ENCODE measurements around the gene TEX22.

TEX22 gene

DNA sequence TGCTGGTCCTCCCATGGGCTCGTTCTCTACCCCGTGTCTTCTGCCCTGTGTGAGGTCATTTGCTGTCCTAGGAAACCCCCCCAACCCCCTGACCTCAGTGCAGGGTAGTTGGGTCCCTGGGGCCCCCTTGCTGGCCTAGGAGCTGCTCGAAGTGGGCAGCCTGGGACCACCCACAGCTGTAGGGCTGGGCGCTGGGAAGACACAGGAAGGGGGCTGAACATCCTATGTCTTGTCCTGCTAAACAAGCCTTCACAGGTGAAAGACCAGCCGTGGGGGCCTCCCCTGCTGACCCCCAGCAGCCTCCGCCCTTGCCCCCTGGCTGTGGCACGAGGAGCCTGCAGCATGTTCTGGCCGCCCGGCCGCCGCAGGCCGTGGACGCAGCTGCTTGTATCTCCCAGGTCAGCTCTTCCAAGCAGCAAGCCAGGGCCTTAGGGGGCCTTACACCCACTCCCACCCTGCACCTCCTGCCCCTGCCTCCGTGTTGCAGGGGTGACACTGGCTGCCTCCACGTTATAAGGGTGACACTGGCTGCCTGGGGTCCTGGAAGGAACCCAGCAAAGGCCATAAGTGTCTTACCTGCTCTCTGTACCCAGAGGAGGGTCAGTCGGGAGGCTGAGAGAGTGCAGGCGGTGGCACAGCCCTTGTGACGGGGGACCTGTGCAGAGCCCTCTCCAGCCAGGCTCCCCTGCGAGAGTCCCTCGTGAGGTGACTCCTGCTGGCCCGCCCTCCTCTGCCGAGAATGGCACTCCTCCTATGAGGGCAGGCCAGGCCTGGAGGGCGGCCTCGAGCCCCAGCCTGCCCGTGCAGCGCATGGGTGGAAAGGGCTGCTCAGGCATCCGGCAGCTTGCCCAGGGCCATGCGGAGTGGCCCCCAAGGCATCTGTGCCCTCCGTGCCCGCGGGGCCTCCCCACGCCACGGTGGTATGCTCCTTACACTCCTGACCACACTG is 11.5 kb upstream of the TEX22 start:
- DNase-seq (ENCODE audit: extremely low read depth, low read depth) = no peak
- TF ChIP-seq, protein P1, sequence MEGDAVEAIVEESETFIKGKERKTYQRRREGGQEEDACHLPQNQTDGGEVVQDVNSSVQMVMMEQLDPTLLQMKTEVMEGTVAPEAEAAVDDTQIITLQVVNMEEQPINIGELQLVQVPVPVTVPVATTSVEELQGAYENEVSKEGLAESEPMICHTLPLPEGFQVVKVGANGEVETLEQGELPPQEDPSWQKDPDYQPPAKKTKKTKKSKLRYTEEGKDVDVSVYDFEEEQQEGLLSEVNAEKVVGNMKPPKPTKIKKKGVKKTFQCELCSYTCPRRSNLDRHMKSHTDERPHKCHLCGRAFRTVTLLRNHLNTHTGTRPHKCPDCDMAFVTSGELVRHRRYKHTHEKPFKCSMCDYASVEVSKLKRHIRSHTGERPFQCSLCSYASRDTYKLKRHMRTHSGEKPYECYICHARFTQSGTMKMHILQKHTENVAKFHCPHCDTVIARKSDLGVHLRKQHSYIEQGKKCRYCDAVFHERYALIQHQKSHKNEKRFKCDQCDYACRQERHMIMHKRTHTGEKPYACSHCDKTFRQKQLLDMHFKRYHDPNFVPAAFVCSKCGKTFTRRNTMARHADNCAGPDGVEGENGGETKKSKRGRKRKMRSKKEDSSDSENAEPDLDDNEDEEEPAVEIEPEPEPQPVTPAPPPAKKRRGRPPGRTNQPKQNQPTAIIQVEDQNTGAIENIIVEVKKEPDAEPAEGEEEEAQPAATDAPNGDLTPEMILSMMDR (IDR thresholded peaks at IDR 0.05; ENCODE audit: low read depth, low read length) = no peak

DNA sequence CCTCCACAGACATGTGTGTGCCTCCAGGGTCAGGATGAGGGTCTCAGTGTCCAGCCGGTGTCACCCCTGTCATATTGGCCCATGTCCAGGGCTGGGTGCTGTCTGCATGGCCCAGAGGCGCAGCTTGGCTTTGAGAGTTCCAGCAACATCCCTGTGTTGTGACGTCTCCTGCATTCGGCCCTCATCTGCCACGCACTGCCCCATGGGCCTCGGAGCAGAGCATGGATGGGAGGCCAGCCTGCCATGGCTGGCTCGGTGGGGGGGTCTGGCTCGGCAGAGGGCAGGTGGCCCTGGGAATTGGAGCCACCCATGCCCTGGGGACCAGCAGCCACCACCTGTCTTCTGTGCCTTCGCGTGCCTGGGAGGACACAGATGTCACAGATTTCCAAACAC is 10.8 kb upstream of the TEX22 start:
- TF ChIP-seq, protein P1 (IDR thresholded peaks at IDR 0.05; ENCODE audit: low read depth, low read length) = no peak
- no peak for DNase-seq (ENCODE audit: extremely low read depth, low read depth)

DNA sequence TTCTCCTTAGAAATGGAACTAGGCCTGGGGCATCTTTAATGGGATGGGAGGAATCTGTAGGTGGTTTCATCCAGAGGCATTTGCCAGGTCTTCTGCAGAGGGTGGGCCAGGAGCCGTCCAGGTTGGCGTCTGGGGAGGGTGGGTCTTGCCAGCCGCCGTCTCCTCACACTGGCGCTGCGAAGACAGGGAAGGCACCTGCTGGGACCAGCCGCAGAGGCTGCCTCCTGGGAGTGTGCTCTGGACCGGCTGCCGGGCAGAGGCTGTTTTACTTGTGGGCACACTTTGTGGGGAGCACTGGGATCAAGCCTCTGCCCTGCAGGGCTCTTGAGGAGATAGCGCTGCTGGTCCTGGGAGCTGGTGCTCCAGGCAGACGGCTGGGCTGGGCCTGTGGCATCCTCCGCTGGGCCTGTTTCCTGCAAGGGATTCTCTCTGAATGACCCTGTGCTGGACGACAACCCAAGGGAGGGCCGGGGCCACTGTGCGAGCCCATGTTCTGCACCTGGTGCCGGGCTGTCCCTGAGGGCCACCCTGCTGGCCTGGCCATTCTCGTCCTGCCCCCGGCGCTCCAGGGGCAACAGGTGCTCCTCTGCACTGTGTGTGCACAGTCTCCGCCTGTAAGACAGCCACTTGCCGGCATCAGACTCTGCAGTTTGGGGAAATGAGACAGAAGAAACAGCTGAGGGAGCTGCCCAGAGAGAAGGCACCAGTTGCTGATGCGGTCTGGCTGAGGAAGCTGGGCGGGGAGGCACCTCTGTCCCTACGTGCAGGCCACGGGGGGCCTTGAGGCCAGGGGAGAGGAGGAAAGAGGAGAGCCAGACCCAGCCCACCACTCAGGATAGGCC is 10.0 kb upstream of the TEX22 start:
- no peak for DNase-seq (ENCODE audit: extremely low read depth, low read depth)
- TF ChIP-seq, protein P1 (IDR thresholded peaks at IDR 0.05; ENCODE audit: low read depth, low read length) = no peak

DNA sequence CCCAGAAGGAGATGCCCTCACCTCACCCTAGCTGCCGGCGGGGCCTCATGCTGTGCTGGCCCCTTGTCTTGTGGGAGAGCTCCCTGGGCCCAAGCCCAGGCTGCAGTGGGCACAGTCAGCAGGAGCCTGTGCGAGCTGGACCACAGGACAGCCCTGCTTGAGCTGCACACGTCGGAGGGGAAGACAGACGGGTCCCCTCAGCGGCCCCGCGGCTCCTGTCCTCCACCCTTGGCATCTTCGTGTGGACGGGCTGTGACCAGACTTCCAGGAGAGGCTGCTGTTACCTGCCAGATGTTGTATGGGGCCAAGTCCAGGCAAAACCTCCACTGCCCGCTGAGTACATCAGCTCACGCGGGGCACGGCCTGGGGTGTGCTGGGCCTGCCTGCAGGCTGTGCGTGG is 9.4 kb upstream of the TEX22 start:
- DNase-seq (ENCODE audit: extremely low read depth, low read depth) = no peak
- TF ChIP-seq, protein P1 (IDR thresholded peaks at IDR 0.05; ENCODE audit: low read depth, low read length) = no peak

DNA sequence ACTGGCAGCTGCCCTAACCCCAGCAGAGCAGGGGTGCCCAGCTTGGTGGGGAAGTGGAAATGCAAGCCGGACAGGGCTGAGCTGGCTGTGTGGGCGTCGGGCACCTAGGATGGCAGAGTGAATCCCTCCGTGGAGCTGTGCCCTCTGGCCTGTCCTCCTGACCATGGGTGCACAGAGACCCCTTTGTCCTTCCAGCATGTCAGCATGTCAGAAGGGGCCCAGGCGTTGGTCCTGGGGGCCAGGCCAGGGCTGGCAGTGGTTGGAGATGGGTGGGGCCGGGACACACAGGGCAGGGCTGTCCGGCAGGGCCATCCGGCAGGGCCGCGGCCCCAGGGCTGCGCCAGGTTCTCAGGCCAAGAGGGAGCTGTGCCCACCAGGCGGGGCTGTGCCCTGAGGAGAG is 8.8 kb upstream of the TEX22 start:
- DNase-seq (ENCODE audit: extremely low read depth, low read depth) = no peak
- TF ChIP-seq, protein P1 (IDR thresholded peaks at IDR 0.05; ENCODE audit: low read depth, low read length) = no peak

DNA sequence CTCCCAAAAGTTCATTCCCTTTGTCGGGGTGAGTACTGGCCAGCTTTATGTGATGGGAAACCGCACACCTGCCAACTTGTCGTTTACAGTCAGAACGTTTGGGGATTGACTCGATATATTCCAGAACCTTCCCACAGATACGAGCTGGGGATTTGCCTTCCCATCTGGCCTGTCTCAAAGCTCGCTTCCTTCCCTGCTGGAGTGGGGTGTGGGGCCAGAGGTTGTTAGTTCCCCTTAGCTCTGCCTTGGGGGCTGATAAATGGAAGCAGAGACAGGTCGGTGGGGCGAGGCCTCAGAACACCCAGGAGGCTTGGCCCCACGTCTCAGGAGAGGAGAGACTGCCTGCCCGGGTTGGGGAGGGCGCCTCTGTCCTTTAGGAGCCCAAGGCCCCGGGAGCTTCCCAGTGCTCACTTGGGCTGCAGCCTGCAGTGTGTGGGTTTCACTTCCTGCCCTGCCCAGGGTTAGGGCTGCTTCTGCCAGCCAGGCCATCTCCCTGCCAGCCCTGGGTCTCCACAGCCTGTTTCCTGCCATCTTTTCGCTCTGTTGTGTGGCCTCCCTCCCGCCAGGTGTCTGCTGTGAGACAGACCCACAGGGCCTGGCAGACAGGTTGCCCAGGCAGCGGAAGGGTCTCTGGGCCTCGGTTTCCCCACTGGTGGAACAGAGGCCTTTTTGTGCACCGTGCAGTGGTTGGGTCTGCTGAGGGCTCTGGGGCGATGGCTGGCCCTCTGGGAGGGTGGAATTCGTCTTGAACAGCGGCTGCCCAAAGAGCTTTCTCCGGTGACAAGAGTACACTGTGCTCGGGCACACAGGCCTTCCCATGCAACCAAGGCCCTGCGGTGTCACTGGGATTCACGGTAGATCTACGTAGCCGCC is 8.1 kb upstream of the TEX22 start:
- TF ChIP-seq, protein P1 (IDR thresholded peaks at IDR 0.05; ENCODE audit: low read depth, low read length) = no peak
- no peak for DNase-seq (ENCODE audit: extremely low read depth, low read depth)
